ENCODE results near the gene MRPL48. TPM values are rescaled to one million over a fixed set of nuclear protein-coding genes. Genes with fewer than 3 reads are reported as not detected.
A peak's percentile ranks its signal among the peaks of the same experiment; 100 is the strongest.
"Not testable (repeated sequence)": the region's sequence is repeated elsewhere in the genome, so short reads cannot be mapped to it uniquely, and the experiment has no call there.

The MRPL48 gene
- total RNA-seq, 4 donors from 2014 or later = 10.7 to 19.8 (median 12.3) TPM

GRCh38 chr11:73875840-73876239, 88.2 kb downstream of the MRPL48 start:
- TF ChIP-seq CTCF (IDR thresholded peaks at IDR 0.05) = no peak
- no peak for DNase-seq (ENCODE audit: low spot score)
- no peak for ATAC-seq (ENCODE audit: low FRiP score)

- ATAC-seq (ENCODE audit: low FRiP score) = peak; percentile 97
- DNase-seq (ENCODE audit: low spot score) = peak; percentile 76
- TF ChIP-seq CTCF (IDR thresholded peaks at IDR 0.05) = no peak
Measured at GRCh38 chr11:73876424-73877310, 89.0 kb downstream of the MRPL48 start, which contains the start of the genes COA4 and PAAF1. Gene COA4, minus strand, starts transcription at chr11:73876846. Its CDS starts 3,468 bp downstream, at chr11:73873378. Gene PAAF1, plus strand, starts transcription at chr11:73876999. Its CDS starts 23 bp downstream, at chr11:73877022.

DNA sequence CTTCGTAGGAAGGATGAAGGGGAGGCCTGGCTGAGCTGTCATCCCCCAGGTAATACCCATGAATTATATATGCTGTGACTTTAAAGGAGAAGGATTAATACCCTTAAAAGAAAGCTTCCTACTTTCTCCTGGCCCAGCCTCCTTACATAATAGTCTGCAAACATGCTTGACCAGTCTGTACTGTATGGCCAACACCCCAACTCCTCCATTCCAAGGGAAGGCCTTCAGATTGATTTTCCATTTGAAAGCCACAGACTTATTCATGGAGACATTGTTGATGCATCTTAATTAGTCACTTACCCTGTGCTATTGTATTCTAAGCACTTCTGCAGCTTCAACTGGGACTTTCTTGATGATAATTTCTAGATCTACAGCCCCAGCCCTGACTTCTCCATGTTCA, 91.1 kb downstream of the MRPL48 start:
- ATAC-seq (ENCODE audit: low FRiP score) (no peak), DNase-seq (ENCODE audit: low spot score) (no peak)
- no peak for TF ChIP-seq CTCF (IDR thresholded peaks at IDR 0.05)

DNA sequence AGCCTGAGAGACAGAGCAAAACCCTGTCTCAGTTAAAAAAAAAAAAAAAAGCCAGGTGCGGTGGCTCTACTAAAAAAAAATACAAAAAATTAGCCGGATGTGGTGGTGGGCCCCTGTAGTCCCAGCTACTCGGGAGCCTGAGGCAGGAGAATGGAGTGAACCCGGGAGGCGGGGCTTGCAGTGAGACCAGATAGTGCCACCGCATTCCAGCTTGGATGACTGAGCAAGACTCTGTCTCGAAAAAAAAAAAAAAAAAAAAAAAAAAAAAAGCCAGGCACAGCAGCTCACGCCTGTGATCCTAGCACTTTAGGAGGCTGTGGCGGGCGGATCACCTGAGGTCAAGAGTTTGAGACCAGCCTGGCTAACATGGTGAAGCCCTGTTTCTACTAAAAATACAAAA, 92.8 kb downstream of the MRPL48 start:
- not testable (repeated sequence) for ATAC-seq (ENCODE audit: low FRiP score); DNase-seq (ENCODE audit: low spot score)

DNA sequence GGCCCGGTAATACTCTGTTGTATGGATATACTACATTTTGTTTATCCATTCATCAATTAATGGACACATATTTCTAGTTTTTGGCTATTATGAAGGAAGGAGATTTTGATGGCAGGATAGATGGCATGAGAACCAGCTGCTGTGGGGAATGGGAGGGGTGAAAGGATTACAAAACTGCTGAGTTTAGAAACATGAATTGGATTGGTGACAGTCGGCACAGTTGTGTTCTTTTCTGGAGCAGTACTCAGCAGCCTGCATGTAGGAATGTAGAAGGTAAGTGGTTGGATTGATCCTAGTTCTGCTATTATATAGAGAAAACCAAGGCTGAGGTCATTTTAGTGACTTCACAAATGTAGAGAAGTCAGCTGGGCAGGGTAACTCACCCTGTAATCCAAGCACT, 96.2 kb downstream of the MRPL48 start:
- DNase-seq (ENCODE audit: low spot score) (no peak), ATAC-seq (ENCODE audit: low FRiP score) (no peak)
- TF ChIP-seq CTCF (IDR thresholded peaks at IDR 0.05) = no peak

DNA sequence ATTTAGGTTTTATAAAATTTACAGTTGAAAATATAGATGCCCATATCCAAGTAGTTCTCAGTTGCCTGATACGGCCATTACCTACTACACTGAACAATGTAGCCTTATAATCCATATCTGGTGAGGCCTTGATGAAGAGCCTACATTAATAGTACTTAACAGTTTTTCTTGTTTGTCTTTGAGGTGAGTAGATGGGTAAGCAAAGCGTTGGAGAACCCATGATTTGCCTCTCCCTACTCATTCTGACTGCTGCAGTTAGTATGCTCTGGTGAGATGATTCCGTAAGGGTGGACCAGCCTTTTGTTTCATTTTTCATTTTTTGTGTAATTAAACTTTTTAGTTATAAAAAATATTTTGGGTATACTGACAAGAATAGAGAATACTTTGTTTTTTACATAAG, 100.6 kb downstream of the MRPL48 start:
- DNase-seq (ENCODE audit: low spot score) = no peak
- TF ChIP-seq CTCF (IDR thresholded peaks at IDR 0.05) = no peak
- ATAC-seq (ENCODE audit: low FRiP score) = no peak

- no peak for DNase-seq (ENCODE audit: low spot score)
- ATAC-seq (ENCODE audit: low FRiP score) = no peak
- TF ChIP-seq CTCF (IDR thresholded peaks at IDR 0.05) = no peak
Measured at GRCh38 chr11:73889019-73889418, 101.3 kb downstream of the MRPL48 start.
